CD1c-positive myeloid dendritic cell (primary cell): ENCODE data around the gene PAGE2B.
"Not testable (repeated sequence)": the region's sequence is repeated elsewhere in the genome, so short reads cannot be mapped to it uniquely, and the experiment has no call there.

Experiments
- DNase-seq: peaks from one replicate; pipeline ENCODE4 v3.0.0-alpha.2; 2016; ENCODE audit errors: extremely low spot score

Gene PAGE2B

GRCh38 chrX:55109306-55109705 lies 34.5 kb downstream of the PAGE2B start:
- no peak for DNase-seq

DNA sequence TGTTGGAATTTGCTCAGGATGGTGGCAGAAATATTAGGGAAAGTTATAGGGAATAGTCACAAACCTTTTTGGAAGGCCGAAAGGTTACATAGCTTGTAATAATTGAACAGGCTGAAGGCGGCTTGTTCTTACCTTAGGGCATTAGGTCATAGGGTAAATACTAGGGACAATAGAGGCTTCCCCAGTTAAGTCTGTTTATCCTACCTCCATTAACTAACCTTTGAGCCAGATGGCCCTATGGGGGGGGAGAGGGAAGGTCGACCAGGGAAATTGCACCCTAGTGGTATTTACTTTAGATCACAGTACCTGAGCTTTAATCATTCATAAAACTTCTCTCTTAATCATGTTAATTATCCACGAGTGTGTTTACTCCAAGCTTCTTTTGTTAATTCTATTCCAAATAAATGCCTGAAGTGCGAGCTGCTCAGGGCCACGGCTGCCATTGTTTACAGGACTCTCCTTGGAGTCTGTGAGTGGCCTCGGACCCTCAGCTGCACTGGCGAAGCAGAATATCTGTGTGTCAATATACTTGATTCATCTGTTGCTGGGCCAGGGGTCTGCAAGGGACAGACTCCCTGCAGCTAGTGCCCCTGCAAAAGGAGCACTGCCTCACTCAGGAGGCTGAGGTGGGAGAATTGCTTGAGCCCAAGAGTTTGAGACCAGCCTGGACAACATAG lies 36.9 kb downstream of the PAGE2B start:
- DNase-seq: no peak

DNA sequence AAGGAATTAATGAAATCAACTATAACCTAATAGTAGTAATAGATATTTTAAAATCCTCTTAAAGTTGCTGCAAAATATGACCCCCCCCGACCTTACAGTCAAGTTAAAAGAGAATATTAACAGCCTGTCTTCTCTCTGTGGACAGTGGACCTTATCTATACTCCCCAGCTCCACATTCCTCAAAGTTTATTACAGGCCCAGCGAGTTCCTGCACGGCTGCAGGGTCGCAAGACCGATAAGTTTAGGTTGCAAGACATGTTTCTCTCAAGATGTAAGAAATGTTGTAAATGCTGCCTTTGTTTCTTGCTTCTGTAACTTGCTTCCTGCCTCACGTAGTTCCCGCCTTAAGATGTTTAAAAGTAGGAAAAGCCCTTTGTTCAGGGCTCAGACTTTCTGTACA lies 41.8 kb downstream of the PAGE2B start:
- not testable (repeated sequence) for DNase-seq

DNA sequence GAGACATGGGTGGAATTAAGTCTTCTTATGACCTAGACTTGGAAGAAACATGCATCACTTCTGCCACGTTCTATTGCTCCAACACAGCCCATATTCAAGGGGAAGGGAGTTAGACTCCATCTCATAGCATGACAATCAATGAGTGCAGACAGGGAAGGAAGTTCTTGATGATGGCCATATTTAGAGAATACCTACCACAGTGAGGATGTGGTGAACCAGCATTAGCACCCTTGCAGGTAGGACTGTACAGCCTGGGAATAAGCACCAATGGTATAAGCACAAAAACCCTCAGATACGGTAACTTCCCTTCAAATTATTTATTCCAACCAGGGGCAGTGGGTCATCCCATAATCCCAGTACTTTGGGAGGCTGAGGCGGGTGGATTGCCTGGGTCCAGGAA lies 43.7 kb downstream of the PAGE2B start:
- DNase-seq: no peak

GRCh38 chrX:55119271-55119670 lies 44.4 kb downstream of the PAGE2B start:
- no peak for DNase-seq

DNA sequence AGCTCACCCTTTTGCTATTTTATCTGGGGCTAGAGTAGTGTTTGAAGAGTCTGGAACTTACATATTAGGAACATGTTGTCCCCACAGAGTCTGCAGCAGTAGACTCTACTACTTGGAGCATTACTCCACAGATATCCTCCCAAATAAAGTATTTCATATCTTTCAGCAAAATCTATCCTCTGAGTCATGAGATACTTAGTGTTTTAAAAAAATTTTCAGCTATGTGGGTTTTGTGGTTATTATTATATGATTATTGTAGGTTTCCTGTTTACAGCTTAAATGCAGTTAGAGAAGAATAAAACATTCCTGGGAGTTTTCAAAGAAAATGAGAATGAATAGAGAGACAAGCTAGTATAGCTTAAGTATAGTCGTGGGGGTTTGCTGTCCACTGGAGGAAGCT lies 44.9 kb downstream of the PAGE2B start:
- no peak for DNase-seq

DNA sequence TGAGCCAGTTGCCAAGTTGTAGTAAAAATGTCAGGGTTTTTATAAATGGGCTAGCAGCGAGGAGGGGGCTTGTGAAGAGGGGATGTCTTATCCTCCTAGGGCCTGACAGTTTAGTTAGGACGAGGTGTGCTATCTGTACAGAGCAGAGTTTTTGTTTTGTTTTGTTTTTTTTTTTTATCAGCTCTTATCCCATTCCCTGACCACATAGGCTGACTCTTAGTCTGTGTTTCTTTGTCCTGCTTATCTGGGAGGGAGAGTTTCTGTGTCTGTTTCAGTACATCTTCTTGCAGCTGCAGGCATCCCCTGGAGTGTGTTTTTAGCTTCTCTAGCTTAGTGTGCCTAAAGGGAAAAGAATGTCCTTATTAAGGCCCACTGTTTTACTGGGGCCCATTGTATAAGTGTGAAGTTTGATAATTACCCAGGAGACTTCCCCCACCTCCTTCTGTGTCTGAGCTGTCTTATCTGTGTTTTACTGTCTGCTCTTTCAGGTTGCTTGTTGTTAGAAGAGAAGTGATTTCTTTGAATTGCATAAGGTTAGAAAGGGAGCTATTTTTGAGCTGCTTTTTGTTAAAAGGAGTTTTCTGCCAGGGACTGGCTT lies 46.0 kb downstream of the PAGE2B start:
- DNase-seq: no peak

GRCh38 chrX:55123900-55124299 lies 49.1 kb downstream of the PAGE2B start:
- DNase-seq: no peak

- DNase-seq: no peak
Observed at GRCh38 chrX:55127692-55128091, 52.9 kb downstream of the PAGE2B start.
